ENCODE results near the gene NTRK2.

DNA sequence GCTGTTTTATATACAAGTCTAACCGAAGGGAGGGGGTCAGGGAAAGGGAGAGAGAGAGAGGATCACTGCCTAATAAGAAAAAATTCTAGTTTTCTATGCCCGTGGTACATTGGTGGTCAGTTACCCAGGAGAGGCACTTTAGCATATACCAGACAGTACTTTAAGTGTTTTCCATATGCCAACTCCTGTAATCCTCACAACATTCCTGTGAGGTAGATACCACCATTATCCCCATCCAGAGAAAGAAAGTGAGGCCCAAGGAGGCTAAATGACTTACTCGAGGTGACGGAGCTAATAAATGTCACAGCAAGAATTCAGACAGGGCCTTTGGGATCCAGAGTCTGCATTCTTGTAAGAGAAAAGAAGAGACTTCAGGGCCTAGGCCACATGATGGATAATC lies 161.8 kb downstream of the NTRK2 start:
- TF ChIP-seq, protein P1, sequence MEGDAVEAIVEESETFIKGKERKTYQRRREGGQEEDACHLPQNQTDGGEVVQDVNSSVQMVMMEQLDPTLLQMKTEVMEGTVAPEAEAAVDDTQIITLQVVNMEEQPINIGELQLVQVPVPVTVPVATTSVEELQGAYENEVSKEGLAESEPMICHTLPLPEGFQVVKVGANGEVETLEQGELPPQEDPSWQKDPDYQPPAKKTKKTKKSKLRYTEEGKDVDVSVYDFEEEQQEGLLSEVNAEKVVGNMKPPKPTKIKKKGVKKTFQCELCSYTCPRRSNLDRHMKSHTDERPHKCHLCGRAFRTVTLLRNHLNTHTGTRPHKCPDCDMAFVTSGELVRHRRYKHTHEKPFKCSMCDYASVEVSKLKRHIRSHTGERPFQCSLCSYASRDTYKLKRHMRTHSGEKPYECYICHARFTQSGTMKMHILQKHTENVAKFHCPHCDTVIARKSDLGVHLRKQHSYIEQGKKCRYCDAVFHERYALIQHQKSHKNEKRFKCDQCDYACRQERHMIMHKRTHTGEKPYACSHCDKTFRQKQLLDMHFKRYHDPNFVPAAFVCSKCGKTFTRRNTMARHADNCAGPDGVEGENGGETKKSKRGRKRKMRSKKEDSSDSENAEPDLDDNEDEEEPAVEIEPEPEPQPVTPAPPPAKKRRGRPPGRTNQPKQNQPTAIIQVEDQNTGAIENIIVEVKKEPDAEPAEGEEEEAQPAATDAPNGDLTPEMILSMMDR (IDR thresholded peaks at IDR 0.05; ENCODE audit: insufficient read depth, low read depth, low read length): no peak
- no peak for TF ChIP-seq EZH2 (IDR thresholded peaks at IDR 0.05; ENCODE audit: insufficient read depth, low read length)
